Cardiac ventricle fibroblast (primary cell): ENCODE measurements around the gene MRPS18B. TPM values are rescaled to one million over a fixed set of nuclear protein-coding genes. Genes with fewer than 3 reads are reported as not detected.

Source experiments
- total RNA-seq: library from RNA; depleted of rRNA; stranded (reverse); fragments of >200 nt; gene quantifications from 2 replicates; pipeline ENCODE4 v1.2.3, GENCODE V29; 2015

MRPS18B gene
- total RNA-seq: 44.1 and 50.9 TPM in 2 replicates

DNA sequence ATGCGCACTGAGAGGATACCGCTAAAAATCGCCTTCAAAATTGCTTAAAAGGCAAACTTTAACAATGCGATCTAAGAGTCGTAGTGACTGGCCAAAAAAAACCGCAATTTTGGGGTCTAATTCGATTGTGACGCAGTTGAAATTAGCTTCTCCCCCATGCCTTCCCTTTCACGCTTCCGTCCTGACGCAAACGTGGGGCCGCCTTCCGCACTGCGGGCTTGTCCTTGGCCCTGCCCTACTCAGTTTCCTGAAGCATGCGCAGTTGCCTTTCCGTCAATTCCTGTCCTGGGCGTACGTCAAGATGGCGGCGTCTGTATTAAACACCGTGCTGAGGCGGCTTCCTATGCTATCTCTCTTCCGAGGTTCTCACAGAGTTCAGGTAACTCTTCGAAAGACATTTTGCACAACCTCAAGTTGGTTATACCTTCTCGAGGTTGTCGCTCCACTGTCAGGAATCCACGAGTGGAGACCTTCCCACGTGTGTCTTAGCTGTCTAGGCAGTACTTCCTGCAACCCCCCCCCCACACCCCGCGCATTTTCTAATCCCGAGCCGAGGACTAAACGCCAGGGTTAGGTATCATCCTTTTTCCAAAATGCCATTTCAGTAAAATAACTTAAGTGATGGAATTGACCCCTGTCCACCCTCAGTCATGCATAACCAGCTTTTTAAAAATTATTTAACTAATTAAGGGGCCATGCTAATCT is at the start of gene MRPS18B:
Gene MRPS18B (plus strand): TSS at position 276 of the 705 bp plus-strand sequence. CDS start 26 bp downstream, at position 302.

DNA sequence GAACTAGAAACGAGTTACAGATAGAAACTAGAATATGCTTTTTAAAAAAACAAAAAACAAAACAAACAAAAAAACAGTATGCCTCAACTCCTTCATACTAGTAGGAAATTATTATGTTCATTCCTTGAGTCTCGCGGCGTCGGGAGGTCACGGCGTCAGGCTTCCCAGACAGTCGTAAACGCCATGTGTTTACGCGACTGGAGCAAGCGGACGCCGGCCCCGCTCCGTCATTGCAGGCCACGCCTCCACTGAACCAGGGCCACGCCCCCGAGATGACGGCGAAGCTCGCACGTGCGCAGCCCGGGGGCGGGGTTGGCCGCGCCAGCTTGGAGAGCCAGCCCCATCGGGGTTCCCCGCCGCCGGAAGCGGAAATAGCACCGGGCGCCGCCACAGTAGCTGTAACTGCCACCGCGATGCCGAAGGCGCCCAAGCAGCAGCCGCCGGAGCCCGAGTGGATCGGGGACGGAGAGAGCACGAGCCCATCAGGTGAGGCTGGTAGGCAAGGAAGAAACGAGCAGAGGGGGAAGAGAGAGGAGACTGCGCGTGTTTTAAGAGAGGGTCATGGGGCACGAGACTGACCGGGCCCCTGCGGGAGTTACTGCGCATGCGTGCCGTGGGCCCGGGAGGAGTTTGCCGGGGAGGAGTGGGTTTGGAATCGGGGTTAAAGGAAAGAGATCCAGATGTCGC is 46.4 kb upstream of the MRPS18B start, which contains the start of gene ABCF1:
Gene ABCF1 (plus strand): TSS at position 368 of the 687 bp plus-strand sequence. CDS start 46 bp downstream, at position 414.

DNA sequence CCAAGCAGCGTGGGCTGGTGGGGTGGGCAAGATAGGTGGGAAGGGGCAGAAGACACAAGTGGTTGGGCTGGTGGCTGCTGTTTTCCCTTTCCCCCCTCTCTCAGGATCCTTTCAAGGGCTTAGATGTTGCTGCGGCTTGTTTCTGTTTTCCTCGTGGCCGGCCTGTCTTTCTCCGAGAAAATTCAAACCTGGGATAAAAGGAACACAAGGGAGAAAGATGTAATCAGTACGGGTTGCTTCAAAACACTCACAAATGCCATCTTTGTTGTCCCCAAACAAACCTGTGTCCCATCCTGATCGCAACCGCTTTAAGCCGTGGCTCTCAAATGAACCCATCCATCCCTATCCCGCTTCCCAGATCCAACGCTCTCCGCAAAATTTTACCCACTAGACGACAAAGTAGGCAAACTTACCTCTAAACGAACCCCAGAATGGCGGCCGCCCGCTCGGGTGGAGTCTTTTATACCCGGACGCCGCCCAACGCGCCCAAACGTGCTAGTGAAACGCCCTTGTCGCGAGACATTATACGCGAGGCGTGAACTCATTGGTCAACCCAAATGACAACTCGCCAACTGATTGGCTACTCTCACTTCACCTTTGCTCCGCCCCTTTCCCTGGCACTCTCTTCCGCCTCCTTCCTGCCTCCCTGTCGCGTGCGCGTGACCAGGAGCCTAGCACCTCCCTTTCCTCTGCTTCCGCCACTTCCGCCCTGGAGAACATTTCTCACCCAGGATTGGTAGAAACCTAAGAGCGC is 652 bp upstream of the MRPS18B start, which contains the start of gene PPP1R10:
Gene PPP1R10 (minus strand): TSS at position 433 of the 754 bp plus-strand sequence. CDS start 7,299 bp downstream, outside the sequence.

DNA sequence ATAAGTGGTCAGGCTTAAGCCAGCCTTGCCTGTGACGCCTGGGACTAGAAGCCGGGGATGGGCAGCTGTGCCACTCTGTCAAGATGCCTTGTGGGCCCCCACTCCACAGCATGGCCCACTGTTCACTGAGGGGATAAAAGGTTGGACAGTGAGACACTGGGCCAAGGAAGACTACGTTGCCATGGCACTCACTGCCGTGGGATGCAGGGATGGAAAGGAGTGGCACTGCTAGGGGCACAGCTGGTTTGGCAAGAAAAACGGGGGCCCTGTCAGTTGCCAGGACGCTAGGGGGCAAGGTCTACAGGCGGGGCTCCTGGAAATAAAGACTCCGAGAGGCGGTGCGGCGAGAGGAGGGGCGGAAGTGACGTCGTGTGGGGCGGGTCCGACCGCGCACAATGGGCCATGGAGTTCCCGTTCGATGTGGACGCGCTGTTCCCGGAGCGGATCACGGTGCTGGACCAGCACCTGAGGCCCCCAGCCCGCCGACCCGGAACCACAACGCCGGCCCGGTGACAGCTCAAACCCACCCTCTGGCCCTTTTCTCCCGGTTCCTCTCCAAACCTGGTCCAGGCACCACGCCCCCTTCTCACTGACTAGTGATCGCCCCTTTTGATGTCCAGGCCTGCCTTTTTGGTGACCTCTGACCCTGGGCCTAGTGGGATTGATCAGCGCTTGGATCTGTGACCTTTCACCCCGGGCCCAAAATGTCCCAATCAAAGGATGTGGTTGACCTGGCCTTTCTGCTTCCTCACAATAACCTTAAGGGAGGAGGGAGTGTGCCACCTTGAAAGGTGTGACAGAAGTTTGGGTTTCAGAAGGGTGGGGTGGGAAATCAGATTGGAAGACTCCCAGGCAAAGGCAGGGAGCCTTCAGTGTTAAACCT is 9.1 kb downstream of the MRPS18B start, which contains the start of gene ATAT1:
Gene ATAT1 (plus strand): TSS at position 391 of the 883 bp plus-strand sequence.

DNA sequence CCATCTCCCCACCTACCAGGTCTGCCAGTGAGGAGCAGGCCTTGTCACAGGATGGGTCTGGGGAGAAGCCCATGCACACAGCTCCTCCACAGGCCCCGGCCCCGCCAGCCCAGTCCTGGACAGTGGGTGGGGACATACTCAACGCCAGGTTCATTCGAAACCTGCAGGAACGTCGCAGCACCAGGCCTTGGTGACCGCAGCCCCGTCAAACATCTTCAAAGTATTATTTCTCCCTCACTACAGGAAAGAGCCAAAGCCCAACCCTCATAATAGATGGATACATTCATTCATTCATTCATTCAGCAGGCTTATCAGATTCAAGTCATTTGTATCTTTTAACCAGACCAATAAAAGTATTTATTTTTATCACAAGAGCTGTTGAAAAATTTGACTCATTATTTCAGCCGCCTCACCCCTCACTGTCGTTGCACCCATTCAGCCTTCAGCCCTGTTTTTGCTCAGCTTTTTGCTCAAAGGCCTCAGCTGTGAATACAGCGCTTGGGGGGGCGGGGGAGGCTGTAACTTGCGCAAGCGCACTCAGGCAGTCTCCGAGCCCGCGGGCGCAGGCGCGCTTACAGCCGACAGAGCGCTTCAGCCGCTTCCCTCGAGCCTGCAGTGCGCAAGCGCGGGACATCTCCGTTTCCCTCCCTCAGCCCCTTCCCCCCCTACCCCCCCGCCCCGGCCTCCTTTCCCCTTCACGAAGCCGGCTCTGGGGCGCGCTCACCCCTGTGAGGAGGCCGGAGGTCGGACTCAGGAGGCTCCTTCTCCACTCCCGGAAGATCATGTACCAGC is 29.0 kb downstream of the MRPS18B start, which contains the start of gene C6orf136:
Gene C6orf136 (plus strand): TSS at position 684 of the 792 bp plus-strand sequence. CDS start 99 bp downstream, at position 783.

DNA sequence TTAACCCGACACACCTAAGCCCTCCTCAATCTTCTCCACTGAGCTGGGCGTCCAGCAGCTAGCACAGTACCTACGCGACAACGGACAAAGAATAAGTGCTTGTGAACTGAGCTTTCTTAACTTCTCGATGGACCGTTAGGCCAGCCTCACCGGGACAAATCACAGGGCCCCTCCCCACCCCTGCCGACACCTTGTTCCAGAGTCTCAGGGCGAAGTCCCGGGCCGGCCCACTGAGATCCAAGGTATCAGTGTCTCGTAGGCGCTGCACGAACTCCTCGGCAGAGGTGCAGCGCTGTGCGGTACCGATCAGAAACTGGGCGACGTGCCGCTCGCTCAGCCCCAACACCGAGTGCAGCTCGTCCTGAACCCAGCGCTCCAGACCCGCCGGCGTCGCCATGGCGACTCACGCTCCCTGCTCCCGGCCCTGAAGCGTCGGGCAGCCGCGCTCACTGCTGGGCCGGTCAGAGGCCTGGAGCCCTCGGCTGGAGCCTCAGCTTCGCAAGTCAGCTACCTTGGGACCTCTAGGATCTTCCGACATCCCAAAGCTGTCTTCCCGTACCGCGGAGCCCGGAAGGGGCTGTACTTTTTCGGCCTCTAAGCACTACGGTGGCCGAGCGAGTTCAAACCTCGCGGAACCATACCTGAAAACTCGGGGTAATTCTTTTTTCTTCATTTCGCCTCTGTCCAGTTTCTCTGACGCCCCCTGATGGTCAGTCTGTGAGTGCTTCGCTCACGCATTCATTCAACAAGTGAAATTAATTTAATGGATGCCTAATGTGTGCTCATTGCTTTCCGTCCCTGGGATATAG is 55.0 kb downstream of the MRPS18B start, which contains the start of gene DHX16:
Gene DHX16 (minus strand): TSS at position 562 of the 809 bp plus-strand sequence. CDS start 165 bp downstream, at position 397.

Other genes starting within 250 kb of the MRPS18B start
- 238 and 244 TPM in 2 replicates for gene HLA-E, start 128.3 kb upstream of the MRPS18B start, total RNA-seq
- gene GNL1, start 61.4 kb upstream of the MRPS18B start, total RNA-seq: 31.1 and 31.2 TPM in 2 replicates
- gene PRR3, start 60.5 kb upstream of the MRPS18B start, total RNA-seq: 5.6 and 5.7 TPM in 2 replicates
- gene ABCF1, start 46.4 kb upstream of the MRPS18B start, total RNA-seq: 33.8 and 43.1 TPM in 2 replicates
- gene PPP1R10, start 597 bp upstream of the MRPS18B start, total RNA-seq: 25.5 and 31.0 TPM in 2 replicates
- gene ATAT1, start 9.0 kb downstream of the MRPS18B start, total RNA-seq: 0.69 and 3.3 TPM in 2 replicates
- gene C6orf136, start 29.3 kb downstream of the MRPS18B start, total RNA-seq: 4.1 and 4.6 TPM in 2 replicates
- gene DHX16, start 55.2 kb downstream of the MRPS18B start, total RNA-seq: 11.4 and 11.7 TPM in 2 replicates
- gene PPP1R18, start 68.8 kb downstream of the MRPS18B start, total RNA-seq: 51.2 and 57.3 TPM in 2 replicates
- gene NRM, start 73.1 kb downstream of the MRPS18B start, total RNA-seq: 4.2 and 4.6 TPM in 2 replicates
- 7.6 and 7.8 TPM in 2 replicates for gene MDC1, start 99.4 kb downstream of the MRPS18B start, total RNA-seq
- 217 and 218 TPM in 2 replicates for gene TUBB, start 102.5 kb downstream of the MRPS18B start, total RNA-seq
- 68.3 and 71.3 TPM in 2 replicates for gene FLOT1, start 124.8 kb downstream of the MRPS18B start, total RNA-seq
- gene IER3, start 126.7 kb downstream of the MRPS18B start, total RNA-seq: 18.3 and 18.7 TPM in 2 replicates